Loucy (cell line): Measurements from ENCODE around the gene IQCC.

Experiments
- EZH2phosphoT487 ChIP-seq: fragments of 200-600 bp; IDR thresholded peaks from 2 replicates; pipeline ENCODE4 v1.6.1; 2018; ENCODE audit warnings: antibody characterized with exemption, mild to moderate bottlenecking, moderate library complexity, borderline replicate concordance
- TF ChIP-seq, protein P1 (sequence below): fragments of 200-600 bp; sonication (generic); conservative IDR thresholded peaks from 2 replicates; pipeline ENCODE4 v1.5.1; 2014; ENCODE audit warnings: mild to moderate bottlenecking, antibody characterized with exemption, low read length

DNA sequence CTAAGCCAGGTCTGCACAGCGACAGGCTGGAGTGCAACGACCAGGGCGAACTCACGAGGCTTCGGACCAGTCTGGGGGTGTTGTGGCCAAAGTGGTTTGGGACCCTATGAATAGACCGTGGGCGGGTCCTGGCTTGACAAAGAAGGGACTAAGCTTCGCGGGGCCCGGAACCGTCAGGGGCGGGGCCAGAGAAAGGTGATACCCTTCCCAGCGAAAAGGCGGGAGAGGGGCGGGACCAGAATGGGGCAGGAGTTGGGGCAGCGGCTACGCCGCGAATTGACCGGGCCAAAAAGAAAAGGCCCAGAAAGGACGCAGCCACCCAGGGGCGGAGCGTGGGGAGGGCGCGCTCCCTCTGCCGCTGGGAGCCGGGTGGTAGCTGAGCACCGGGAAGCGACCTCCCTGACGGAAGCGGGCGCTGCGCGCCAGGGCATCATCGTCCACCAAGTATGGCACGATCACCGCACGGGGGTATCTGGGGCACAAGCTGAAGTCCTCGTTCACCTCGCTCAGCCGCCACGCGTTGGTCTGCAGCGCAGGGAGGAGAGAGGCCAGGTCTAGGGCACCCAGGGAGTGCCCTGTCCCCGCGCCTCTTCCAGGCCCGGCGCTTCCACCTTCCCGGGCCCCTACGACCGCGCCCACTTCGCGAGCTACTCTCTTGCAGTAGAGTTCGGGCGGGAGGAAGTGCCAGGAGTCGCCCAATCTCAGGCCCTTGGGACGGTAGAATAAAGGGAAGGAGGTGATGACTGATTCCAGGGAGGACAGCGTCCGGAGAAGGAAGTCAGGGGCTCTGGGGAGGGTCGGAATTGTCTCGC, 34.9 kb downstream of the IQCC start:
- TF ChIP-seq, protein P1, sequence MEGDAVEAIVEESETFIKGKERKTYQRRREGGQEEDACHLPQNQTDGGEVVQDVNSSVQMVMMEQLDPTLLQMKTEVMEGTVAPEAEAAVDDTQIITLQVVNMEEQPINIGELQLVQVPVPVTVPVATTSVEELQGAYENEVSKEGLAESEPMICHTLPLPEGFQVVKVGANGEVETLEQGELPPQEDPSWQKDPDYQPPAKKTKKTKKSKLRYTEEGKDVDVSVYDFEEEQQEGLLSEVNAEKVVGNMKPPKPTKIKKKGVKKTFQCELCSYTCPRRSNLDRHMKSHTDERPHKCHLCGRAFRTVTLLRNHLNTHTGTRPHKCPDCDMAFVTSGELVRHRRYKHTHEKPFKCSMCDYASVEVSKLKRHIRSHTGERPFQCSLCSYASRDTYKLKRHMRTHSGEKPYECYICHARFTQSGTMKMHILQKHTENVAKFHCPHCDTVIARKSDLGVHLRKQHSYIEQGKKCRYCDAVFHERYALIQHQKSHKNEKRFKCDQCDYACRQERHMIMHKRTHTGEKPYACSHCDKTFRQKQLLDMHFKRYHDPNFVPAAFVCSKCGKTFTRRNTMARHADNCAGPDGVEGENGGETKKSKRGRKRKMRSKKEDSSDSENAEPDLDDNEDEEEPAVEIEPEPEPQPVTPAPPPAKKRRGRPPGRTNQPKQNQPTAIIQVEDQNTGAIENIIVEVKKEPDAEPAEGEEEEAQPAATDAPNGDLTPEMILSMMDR = peak; percentile 21; the same call in 1 of the 2 replicates
- TF ChIP-seq EZH2phosphoT487 = no peak
